NCI-H82 (cell line): ENCODE results near the gene ERRFI1.
"Not testable (repeated sequence)": the region's sequence is repeated elsewhere in the genome, so short reads cannot be mapped to it uniquely, and the experiment has no call there.

Experiments used
- DNase-seq: peaks from one replicate; lab custom pipeline; 2025; lab: John Stamatoyannopoulos, UW

ERRFI1 gene

DNA sequence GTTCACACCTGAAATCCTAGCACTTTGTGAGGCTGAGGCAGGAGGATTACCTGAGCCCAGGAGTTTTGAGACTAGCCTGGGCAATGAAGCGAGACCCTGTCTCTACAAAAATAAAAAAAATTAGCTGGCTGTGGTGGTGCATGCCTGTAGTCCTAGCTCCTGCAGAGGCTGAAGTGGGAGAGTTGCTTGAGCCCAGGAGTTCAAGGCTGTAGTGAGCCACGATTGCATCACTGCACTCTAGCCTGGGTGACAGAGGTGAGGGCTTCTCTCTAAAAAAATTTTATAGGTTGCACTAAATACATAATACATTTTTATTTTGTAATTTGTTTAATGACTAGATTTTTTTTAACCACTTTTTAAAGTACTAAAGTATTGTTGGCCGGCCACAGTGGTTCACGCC, 58.5 kb downstream of the ERRFI1 start:
- DNase-seq: no peak

DNA sequence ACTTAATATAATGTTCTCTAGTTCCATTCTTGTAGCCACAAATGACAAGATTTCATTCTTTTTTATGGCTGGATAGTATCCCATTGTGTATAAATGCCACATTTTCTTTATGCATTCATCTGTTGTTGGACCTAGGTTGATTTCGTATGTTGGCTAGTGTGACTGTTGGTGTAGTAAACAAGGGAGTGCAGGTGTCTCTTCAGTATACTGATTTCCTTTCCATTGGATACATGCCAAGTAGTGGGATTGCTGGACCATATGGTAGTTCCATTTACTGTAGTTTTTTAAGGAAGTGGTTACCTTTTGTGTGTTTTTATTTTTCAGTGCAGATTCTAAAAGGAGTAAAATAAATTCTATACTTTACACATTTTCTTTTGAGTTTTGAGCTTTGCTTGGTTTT, 58.9 kb downstream of the ERRFI1 start:
- peak; percentile 39 for DNase-seq

DNA sequence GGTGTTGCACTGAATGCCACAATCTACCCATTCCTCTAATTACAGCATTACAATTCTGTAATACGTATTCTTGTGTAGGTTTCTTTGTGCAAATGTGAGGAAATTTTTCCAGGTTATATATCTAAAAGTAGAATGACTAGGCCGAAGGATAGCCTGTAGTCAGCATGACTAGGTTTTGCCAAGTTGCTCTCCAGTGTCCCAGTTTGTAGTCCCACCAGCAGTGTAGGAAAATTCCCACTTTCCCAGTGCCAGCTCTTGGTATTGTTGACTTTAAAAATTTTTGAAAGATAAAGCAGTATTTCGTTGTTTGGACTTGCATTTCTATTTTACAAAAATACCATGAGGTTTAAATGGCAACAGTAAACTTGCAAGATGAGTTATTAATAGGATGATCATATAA, 61.6 kb downstream of the ERRFI1 start:
- no peak for DNase-seq

DNA sequence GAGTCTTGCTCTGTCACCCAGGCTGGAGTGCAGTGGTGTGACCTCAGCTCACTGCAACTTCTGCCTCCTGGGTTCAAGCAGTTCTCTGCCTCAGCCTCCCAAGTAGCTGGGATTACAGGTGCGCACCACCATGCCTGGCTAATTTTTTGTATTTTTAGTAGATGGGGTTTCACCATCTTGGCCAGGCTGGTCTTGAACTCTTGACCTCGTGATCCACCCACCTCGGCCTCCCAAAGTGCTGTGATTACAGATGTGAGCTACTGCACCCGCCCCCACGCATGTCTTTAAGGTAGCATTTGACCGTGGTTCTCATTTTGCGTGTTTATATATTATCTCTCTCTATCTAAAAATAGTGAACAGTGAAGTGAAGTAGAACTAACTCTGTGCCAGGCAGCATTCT, 62.3 kb downstream of the ERRFI1 start:
- not testable (repeated sequence) for DNase-seq

DNA sequence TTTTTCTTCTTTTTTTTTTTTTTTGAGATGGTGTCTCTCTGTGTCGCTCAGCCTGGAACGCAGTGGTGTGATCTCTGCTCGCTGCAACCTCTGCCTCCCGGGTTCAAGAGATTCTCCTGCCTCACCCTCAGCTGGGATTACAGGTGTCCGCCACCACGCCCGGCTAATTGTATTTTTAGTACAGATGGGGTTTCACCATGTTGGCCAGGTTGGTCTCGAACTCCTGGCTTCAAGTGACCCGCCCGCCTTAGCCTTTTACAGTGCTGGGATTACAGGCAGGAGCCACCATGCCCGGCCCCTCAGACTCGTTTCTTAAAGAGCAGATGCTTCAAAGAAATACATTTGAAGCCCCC, 62.8 kb downstream of the ERRFI1 start:
- not testable (repeated sequence) for DNase-seq

DNA sequence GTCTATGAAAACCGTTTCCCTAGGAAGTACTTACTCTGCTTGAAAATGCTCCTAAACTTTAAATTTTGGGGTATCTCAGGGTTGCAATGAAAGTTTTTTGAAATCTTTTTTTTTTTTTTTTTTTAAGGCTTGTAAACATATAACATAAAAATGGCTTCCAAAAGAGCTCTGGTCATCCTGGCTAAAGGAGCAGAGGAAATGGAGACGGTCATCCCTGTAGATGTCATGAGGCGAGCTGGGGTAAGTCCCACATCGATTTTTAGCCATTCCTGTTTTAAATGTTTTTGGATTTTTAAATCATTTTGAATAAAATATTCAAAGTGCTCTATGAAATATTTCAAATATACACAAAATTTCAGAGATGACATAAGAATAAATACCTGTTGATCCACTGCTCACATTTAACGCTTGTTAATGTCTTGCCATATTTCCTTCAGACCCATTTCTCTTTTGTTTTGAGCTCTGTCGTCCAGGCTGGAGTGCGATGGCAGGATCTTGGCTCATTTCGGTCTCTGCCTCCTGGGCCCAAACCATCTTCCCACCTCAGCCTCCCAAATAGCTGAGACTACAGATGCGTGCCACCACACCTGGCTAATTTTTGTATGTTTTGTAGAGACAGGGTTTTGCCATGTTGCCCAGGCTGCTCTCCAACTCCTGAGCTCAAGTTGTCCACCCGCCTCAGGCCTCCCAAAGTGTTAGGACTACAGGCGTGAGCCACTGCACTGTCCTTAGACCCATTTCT, 63.3 kb downstream of the ERRFI1 start:
- DNase-seq: no peak

DNA sequence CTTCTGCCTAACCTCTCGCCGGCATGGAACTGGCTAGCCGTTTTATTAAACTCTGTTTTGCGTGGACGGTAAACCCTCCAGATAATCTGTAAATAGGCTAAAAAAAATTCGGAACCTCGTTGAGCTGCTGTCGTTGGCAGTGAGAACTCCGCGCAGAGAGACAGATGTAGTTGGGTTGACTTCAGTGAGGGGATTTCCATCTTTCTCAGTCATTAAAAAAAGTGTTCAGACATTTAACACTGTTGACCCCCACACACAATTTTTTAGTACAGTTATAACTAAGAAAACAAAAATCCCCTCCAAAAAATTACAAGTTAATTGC, 64.1 kb downstream of the ERRFI1 start:
- DNase-seq: no peak
